Duodenal mucosa (tissue), 2 donors: ENCODE results near the gene ATP11A.

Source experiments
- H3K27ac ChIP-seq: one replicate; pipeline ENCODE4 v1.7.0; 2013; ENCODE audit warnings: low read depth, low read length
- H3K27me3 ChIP-seq, 2 donors: one replicate each; pipeline ENCODE4 v1.7.0; 2013; ENCODE audit warnings: low read length in 2 of 2, control low read depth in 1 of 2; ENCODE audit not compliant: insufficient read depth in 2 of 2, control insufficient read depth in 1 of 2
- H3K36me3 ChIP-seq, 2 donors: one replicate each; pipeline ENCODE4 v1.7.0; 2013; ENCODE audit warnings: low read length in 2 of 2, control low read depth in 1 of 2; ENCODE audit not compliant: insufficient read depth in 2 of 2, control insufficient read depth in 1 of 2
- H3K4me1 ChIP-seq, 2 donors: one replicate each; pipeline ENCODE4 v1.7.0; 2013; ENCODE audit warnings: low read length in 2 of 2, control low read depth in 1 of 2; ENCODE audit not compliant: insufficient read depth in 2 of 2, control insufficient read depth in 1 of 2
- H3K4me3 ChIP-seq, 2 donors: one replicate each; pipeline ENCODE4 v1.7.0; 2013; ENCODE audit warnings: low read length in 2 of 2, low read depth in 1 of 2
- H3K9ac ChIP-seq, 2 donors: one replicate each; pipeline ENCODE4 v1.7.0; 2013; ENCODE audit warnings: low read length in 2 of 2, low read depth in 1 of 2
- H3K9me3 ChIP-seq, 2 donors: one replicate each; pipeline ENCODE4 v1.7.0; 2013; ENCODE audit warnings: low read length in 2 of 2, control low read depth in 1 of 2; ENCODE audit not compliant: control insufficient read depth in 1 of 2

The ATP11A gene

GRCh38 chr13:112767506-112768471, 78.0 kb downstream of the ATP11A start:
- Histone ChIP-seq H3K9ac (no peak overlapping the region), H3K27ac (no peak overlapping the region), H3K27me3 (no peaks in the 10 kb centered on the region), H3K36me3 (no peaks in the 10 kb centered on the region), H3K4me3 (no peak overlapping the region), H3K9me3 (no peaks in the 10 kb centered on the region), H3K4me1 (peaks cover 11 to 23% of the 10 kb centered on the region in 2 donors)

GRCh38 chr13:112768795-112769481, 79.1 kb downstream of the ATP11A start:
- no peak overlapping the region for H3K9ac ChIP-seq
- no peaks in the 10 kb centered on the region for H3K36me3 ChIP-seq
- H3K9me3 ChIP-seq: no peaks in the 10 kb centered on the region
- no peak overlapping the region for H3K4me3 ChIP-seq
- no peaks in the 10 kb centered on the region for H3K27me3 ChIP-seq
- no peak overlapping the region for H3K27ac ChIP-seq
- H3K4me1 ChIP-seq: peaks cover 11 to 31% of the 10 kb centered on the region in 2 donors

GRCh38 chr13:112769615-112770014, 79.8 kb downstream of the ATP11A start:
- H3K9ac ChIP-seq: no peak overlapping the region
- no peak overlapping the region for H3K27ac ChIP-seq
- H3K4me1 ChIP-seq: peaks cover 11 to 31% of the 10 kb centered on the region in 2 donors

GRCh38 chr13:112770504-112770903, 80.7 kb downstream of the ATP11A start:
- H3K9ac ChIP-seq: no peak overlapping the region
- H3K4me1 ChIP-seq: peaks cover 11 to 31% of the 10 kb centered on the region in 2 donors
- no peaks in the 10 kb centered on the region for H3K9me3 ChIP-seq
- no peak overlapping the region for H3K27ac ChIP-seq
- no peaks in the 10 kb centered on the region for H3K27me3 ChIP-seq
- H3K4me3 ChIP-seq: no peak overlapping the region
- no peaks in the 10 kb centered on the region for H3K36me3 ChIP-seq

More at GRCh38 chr13:112769615-112770014, 79.8 kb downstream of the ATP11A start:
- Histone ChIP-seq H3K9me3 (no peaks in the 10 kb centered on the region), H3K4me3 (no peak overlapping the region), H3K36me3 (no peaks in the 10 kb centered on the region), H3K27me3 (no peaks in the 10 kb centered on the region)

- H3K27me3 ChIP-seq: no peaks in the 10 kb centered on the region
- no peak overlapping the region for H3K4me3 ChIP-seq
- no peak overlapping the region for H3K27ac ChIP-seq
- H3K4me1 ChIP-seq: peaks cover 11 to 31% of the 10 kb centered on the region in 2 donors
- no peaks in the 10 kb centered on the region for H3K9me3 ChIP-seq
- no peak overlapping the region for H3K9ac ChIP-seq
- no peaks in the 10 kb centered on the region for H3K36me3 ChIP-seq
Measured at GRCh38 chr13:112771139-112771876, 81.5 kb downstream of the ATP11A start.

- Histone ChIP-seq H3K4me1 (peaks cover 11 to 31% of the 10 kb centered on the region in 2 donors), H3K27me3 (no peaks in the 10 kb centered on the region), H3K9ac (no peak overlapping the region), H3K4me3 (no peak overlapping the region), H3K9me3 (no peaks in the 10 kb centered on the region), H3K27ac (no peak overlapping the region), H3K36me3 (no peaks in the 10 kb centered on the region)
Measured at GRCh38 chr13:112771877-112772538, 82.2 kb downstream of the ATP11A start.

GRCh38 chr13:112772539-112772909, 82.7 kb downstream of the ATP11A start:
- Histone ChIP-seq H3K27me3 (no peaks in the 10 kb centered on the region), H3K27ac (no peak overlapping the region), H3K4me1 (peaks cover 11 to 31% of the 10 kb centered on the region in 2 donors), H3K36me3 (no peaks in the 10 kb centered on the region), H3K9me3 (no peaks in the 10 kb centered on the region), H3K9ac (no peak overlapping the region), H3K4me3 (no peak overlapping the region)

GRCh38 chr13:112772929-112773328, 83.1 kb downstream of the ATP11A start:
- Histone ChIP-seq H3K9ac (no peak overlapping the region), H3K4me1 (peaks cover 11 to 31% of the 10 kb centered on the region in 2 donors), H3K36me3 (no peaks in the 10 kb centered on the region), H3K9me3 (no peaks in the 10 kb centered on the region), H3K27ac (no peak overlapping the region), H3K4me3 (no peak overlapping the region), H3K27me3 (no peaks in the 10 kb centered on the region)

- H3K4me3 ChIP-seq: no peak overlapping the region
- no peaks in the 10 kb centered on the region for H3K9me3 ChIP-seq
- no peak overlapping the region for H3K27ac ChIP-seq
- H3K36me3 ChIP-seq: no peaks in the 10 kb centered on the region
- H3K9ac ChIP-seq: no peak overlapping the region
- peaks cover 10 to 28% of the 10 kb centered on the region in 2 donors for H3K4me1 ChIP-seq
- no peaks in the 10 kb centered on the region for H3K27me3 ChIP-seq
Measured at GRCh38 chr13:112773601-112774447, 84.0 kb downstream of the ATP11A start.
